IMR-90 (cell line): ENCODE measurements around the gene HOXD10. TPM values are rescaled to one million over a fixed set of nuclear protein-coding genes. Genes with fewer than 3 reads are reported as not detected.
A peak's percentile ranks its signal among the peaks of the same experiment; 100 is the strongest.

Experiments used
- ATAC-seq: fragments of 200-7000 bp; cut with Tn5 transposase; 2 replicates; pipeline ENCODE4 v1.9.1; 2020; ENCODE audit warnings: low read depth, mild to moderate bottlenecking, moderate library complexity
- BruUV-seq: library from RNA; stranded (reverse); fragments of 400-500 nt; replicated peaks from 2 replicates; lab custom pipeline; 2021; lab: Mats Ljungman, UMichigan
- CTCF ChIA-PET: fragments of 300-600 bp; formaldehyde crosslinking; extraction: SDS; loops from one replicate; lab custom pipeline; 2021; ENCODE audit warnings: antibody characterized with exemption; lab: Yijun Ruan, JAX
- POLR2A ChIA-PET: fragments of 300-600 bp; sonication (Branson Sonifier 250); formaldehyde crosslinking; loops from one replicate; lab custom pipeline; 2022; ENCODE audit warnings: antibody characterized with exemption; ENCODE audit not compliant: unreplicated experiment; lab: Charles Lee
- DNase-seq: peaks from one replicate; pipeline ENCODE4 v3.0.0; 2013
- H2AFZ ChIP-seq: replicated peaks from 2 replicates; pipeline ENCODE3; 2013; ENCODE audit warnings: low read length, mild to moderate bottlenecking; ENCODE audit not compliant: poor library complexity
- H2AK5ac ChIP-seq: 2 replicates; pipeline ENCODE4 v1.6.1; 2013; ENCODE audit warnings: low read depth, low read length, inconsistent platforms
- H2AK9ac ChIP-seq: replicated peaks from 2 replicates; pipeline ENCODE3; 2013; ENCODE audit warnings: mild to moderate bottlenecking, low read depth, low read length, moderate library complexity; ENCODE audit not compliant: poor library complexity
- H2BK120ac ChIP-seq: 2 replicates; pipeline ENCODE4 v1.6.1; 2013; ENCODE audit warnings: low read depth, low read length, inconsistent platforms
- H2BK15ac ChIP-seq: 3 replicates; pipeline ENCODE4 v1.6.1; 2013; ENCODE audit warnings: low read depth, low read length, inconsistent platforms
- H2BK20ac ChIP-seq: 2 replicates; pipeline ENCODE4 v1.6.1; 2013; ENCODE audit warnings: low read depth, mild to moderate bottlenecking, inconsistent platforms, low read length, moderate library complexity
- H2BK5ac ChIP-seq: 2 replicates; pipeline ENCODE4 v1.6.1; 2013; ENCODE audit warnings: mild to moderate bottlenecking, low read depth, low read length, inconsistent platforms; ENCODE audit not compliant: poor library complexity, severe bottlenecking
- H3K14ac ChIP-seq: replicated peaks from 2 replicates; pipeline ENCODE4 v1.6.1; 2013; ENCODE audit warnings: low read depth, low read length, inconsistent platforms
- H3K18ac ChIP-seq: 2 replicates; pipeline ENCODE4 v1.6.1; 2013; ENCODE audit warnings: low read depth, low read length, control low read depth
- H3K23ac ChIP-seq: 2 replicates; pipeline ENCODE4 v1.6.1; 2013; ENCODE audit warnings: low read depth, low read length, inconsistent platforms
- H3K27ac ChIP-seq: 2 replicates; pipeline ENCODE4 v1.5.1; 2013; ENCODE audit warnings: mild to moderate bottlenecking, control low read depth, low read length; ENCODE audit not compliant: insufficient read depth
- H3K27me3 ChIP-seq: 2 replicates; pipeline ENCODE4 v1.6.1; 2013; ENCODE audit warnings: low read length; ENCODE audit not compliant: control insufficient read depth, insufficient read depth
- H3K36me3 ChIP-seq: 2 replicates; pipeline ENCODE4 v1.6.1; 2013; ENCODE audit warnings: low read length, mixed read lengths; ENCODE audit not compliant: control insufficient read depth, insufficient read depth
- H3K4ac ChIP-seq: 2 replicates; pipeline ENCODE4 v1.6.1; 2013; ENCODE audit warnings: low read depth, low read length, inconsistent platforms
- H3K4me1 ChIP-seq: 2 replicates; pipeline ENCODE4 v1.6.1; 2013; ENCODE audit warnings: low read length, mixed read lengths; ENCODE audit not compliant: control insufficient read depth, insufficient read depth
- H3K4me2 ChIP-seq: 2 replicates; pipeline ENCODE4 v1.6.1; 2013; ENCODE audit warnings: low read depth, mild to moderate bottlenecking, control low read depth, low read length, moderate library complexity
- H3K4me3 ChIP-seq: 2 replicates; pipeline ENCODE4 v1.5.1; 2013; ENCODE audit warnings: low read depth, mild to moderate bottlenecking, control low read depth, low read length, moderate library complexity; ENCODE audit not compliant: insufficient read depth
- H3K56ac ChIP-seq: 2 replicates; pipeline ENCODE4 v1.6.1; 2013; ENCODE audit warnings: low read length, inconsistent platforms; ENCODE audit not compliant: insufficient read depth; ENCODE audit errors: extremely low read depth
- H3K79me1 ChIP-seq, 2 experiments: 2 replicates each; pipeline ENCODE4 v1.6.1; 2013; ENCODE audit warnings: low read length in 2 of 2, inconsistent platforms in 1 of 2, low read depth in 1 of 2
- H3K9ac ChIP-seq: 2 replicates; pipeline ENCODE4 v1.6.1; 2013; ENCODE audit warnings: low read depth, low read length, control low read depth
- H3K9me1 ChIP-seq: 2 replicates; pipeline ENCODE4 v1.6.1; 2013; ENCODE audit warnings: low read length, inconsistent platforms; ENCODE audit not compliant: insufficient read depth
- H3K9me3 ChIP-seq: 2 replicates; pipeline ENCODE4 v1.6.1; 2013; ENCODE audit warnings: low read length; ENCODE audit not compliant: control insufficient read depth, insufficient read depth
- H4K20me1 ChIP-seq: 2 replicates; pipeline ENCODE4 v1.6.1; 2013; ENCODE audit warnings: low read length, inconsistent platforms; ENCODE audit not compliant: insufficient read depth
- H4K5ac ChIP-seq: 2 replicates; pipeline ENCODE4 v1.6.1; 2013; ENCODE audit warnings: mild to moderate bottlenecking, low read depth, low read length, control low read depth
- H4K8ac ChIP-seq, 2 experiments: 2 replicates each; pipeline ENCODE4 v1.6.1; 2013; ENCODE audit warnings: low read depth in 2 of 2, low read length in 2 of 2, control low read depth in 1 of 2, inconsistent platforms in 1 of 2
- H4K91ac ChIP-seq: 2 replicates; pipeline ENCODE4 v1.6.1; 2013; ENCODE audit warnings: low read depth, low read length, inconsistent platforms; ENCODE audit not compliant: insufficient read depth
- BHLHE40 ChIP-seq: fragments of 150-350 bp; IDR thresholded peaks from 2 replicates; pipeline ENCODE4 v1.6.1; 2016; ENCODE audit warnings: mild to moderate bottlenecking, low read depth, low read length
- CEBPB ChIP-seq: IDR thresholded peaks from 2 replicates; pipeline ENCODE4 v1.6.1; 2012; ENCODE audit warnings: low read depth, low read length, improper control_type of control experiment
- CHD1 ChIP-seq: IDR thresholded peaks from 2 replicates; pipeline ENCODE4 v1.6.1; 2012; ENCODE audit warnings: low read depth, low read length, improper control_type of control experiment
- CTCF ChIP-seq: conservative IDR thresholded peaks from 2 replicates; pipeline ENCODE4 v1.5.1; 2012; ENCODE audit warnings: mild to moderate bottlenecking, low read depth, low read length, improper control_type of control experiment
- FOS ChIP-seq: fragments of 150-350 bp; IDR thresholded peaks from 2 replicates; pipeline ENCODE4 v1.6.1; 2016; ENCODE audit warnings: low read depth, low read length
- MAZ ChIP-seq: IDR thresholded peaks from 2 replicates; pipeline ENCODE4 v1.6.1; 2012; ENCODE audit warnings: low read depth, mild to moderate bottlenecking, low read length, improper control_type of control experiment, moderate library complexity, borderline replicate concordance
- MXI1 ChIP-seq: IDR thresholded peaks from 2 replicates; pipeline ENCODE4 v1.6.1; 2012; ENCODE audit warnings: low read depth, mild to moderate bottlenecking, low read length, moderate library complexity, borderline replicate concordance
- NFE2L2 ChIP-seq: fragments of 150-350 bp; IDR thresholded peaks from 2 replicates; pipeline ENCODE4 v1.6.1; 2016; ENCODE audit warnings: low read depth, mild to moderate bottlenecking, low read length
- POLR2A ChIP-seq: IDR thresholded peaks from 2 replicates; pipeline ENCODE4 v1.6.1; 2012; ENCODE audit warnings: mild to moderate bottlenecking, low read depth, low read length
- RAD21 ChIP-seq: IDR thresholded peaks from 2 replicates; pipeline ENCODE4 v1.6.1; 2012; ENCODE audit warnings: low read length, improper control_type of control experiment
- RCOR1 ChIP-seq: IDR thresholded peaks from 2 replicates; pipeline ENCODE4 v1.6.1; 2012; ENCODE audit warnings: mild to moderate bottlenecking, low read length, improper control_type of control experiment; ENCODE audit not compliant: insufficient replicate concordance
- RFX5 ChIP-seq: IDR thresholded peaks from 2 replicates; pipeline ENCODE4 v1.8.0; 2012; ENCODE audit warnings: low read depth, mild to moderate bottlenecking, low read length, moderate library complexity
- SMC3 ChIP-seq: fragments of 150-350 bp; IDR thresholded peaks from 2 replicates; pipeline ENCODE4 v1.6.1; 2016; ENCODE audit warnings: low read depth, mild to moderate bottlenecking, antibody characterized with exemption, low read length, moderate library complexity
- WGBS, 2 experiments: methylation state at CpG; one replicate each; pipeline versions ENCODE4 v1.1.5 to v1.1.7; 2013; ENCODE audit warnings: missing lambda C conversion rate in 2 of 2; ENCODE audit not compliant: insufficient read length in 1 of 2; ENCODE audit errors: extremely low coverage in 2 of 2; 5-methylcytosine and 5-hydroxymethylcytosine counted together
- dilution Hi-C: fragments of 300-500 bp; cut with HindIII; formaldehyde crosslinking; loops from one replicate; pipeline ENCODE4 v1.14.3; 2018; ENCODE audit warnings: low sequenced_read_pairs; ENCODE audit not compliant: unreplicated experiment
- in situ Hi-C: fragments of 300-500 bp; cut with MboI; formaldehyde crosslinking; loops from 3 replicates; pipeline ENCODE4 v1.14.3; 2019; ENCODE audit warnings: low sequenced_read_pairs, inconsistent platforms, mixed read lengths
- intact Hi-C: fragments of 100-400 bp; cut with micrococcal nuclease; formaldehyde crosslinking; loops from 2 replicates; pipeline ENCODE4 v1.10.0; 2022
- polyA plus RNA-seq, 3 experiments: library from polyadenylated mRNA; depleted of rRNA; stranded (reverse); fragments of >200 nt; gene quantifications; 2 replicates each; pipeline ENCODE4 v1.2.3, GENCODE V29; 2012; ENCODE audit warnings: low replicate concordance in 1 of 3
- total RNA-seq: library from RNA; depleted of rRNA; stranded (reverse); fragments of >200 nt; gene quantifications from 2 replicates; pipeline ENCODE4 v1.2.3, GENCODE V29; 2012
- TF ChIP-seq, protein P1 (sequence below): fragments of 150-350 bp; IDR thresholded peaks from 2 replicates; pipeline ENCODE4 v1.6.1; 2016; ENCODE audit warnings: low read depth, mild to moderate bottlenecking, low read length, moderate library complexity, borderline replicate concordance

HOXD10 gene
- total and polyA plus RNA-seq, 2 of the 4 experiments (the other 2 are of a cell fraction), result not detected

DNA sequence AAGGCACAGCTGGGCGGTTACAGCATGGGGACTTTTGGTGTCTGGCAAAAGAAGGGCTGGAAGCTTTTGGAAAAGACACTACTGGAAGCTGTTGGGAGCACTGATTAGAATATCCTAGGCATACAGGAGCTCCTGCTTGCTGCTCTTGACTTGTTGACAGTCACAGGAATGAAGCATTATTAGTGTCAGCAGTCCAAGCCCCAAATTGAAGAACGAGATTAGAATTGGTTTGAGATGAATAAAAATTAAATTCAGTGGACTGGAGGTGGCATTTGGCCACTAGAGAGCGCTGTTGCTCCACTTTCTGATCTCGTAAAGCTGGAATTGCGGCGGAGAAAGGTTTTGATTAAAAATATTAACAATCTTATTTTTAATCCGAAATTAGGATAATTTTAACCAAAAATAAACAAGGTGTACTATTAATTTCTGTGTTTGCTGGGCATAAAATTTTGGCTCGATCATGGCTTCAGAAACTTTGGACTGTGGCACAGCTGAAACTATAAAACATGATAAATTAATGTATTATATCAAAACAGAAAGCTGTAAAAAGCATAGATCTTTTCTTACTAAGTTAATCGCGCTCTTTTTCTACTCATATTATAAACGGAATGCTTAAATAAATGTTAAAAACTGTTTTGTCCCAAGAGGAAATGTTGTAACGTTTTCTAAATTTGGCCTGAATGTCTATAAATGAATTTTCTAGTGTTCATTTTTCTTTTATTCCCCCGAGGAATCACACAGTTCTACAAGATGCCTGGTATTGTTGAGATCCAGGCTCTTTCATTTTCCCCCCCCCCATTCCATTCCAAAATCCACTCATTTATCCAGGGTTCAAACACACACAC is 10.6 kb downstream of the HOXD10 start:
- in situ Hi-C loops (loop anchor here (5.0 to 10.0 kb wide), 4 partner anchors 328 to 1028 kb away; no protein-coding TSS in a partner anchor), intact Hi-C loops (loop anchor here (1.0 to 2.0 kb wide), 6 partner anchors 427 to 1632 kb away; no protein-coding TSS in a partner anchor), dilution Hi-C loops (no loop called here)
- Histone ChIP-seq H3K36me3 (no peaks in the 10 kb centered on the region), H2BK5ac (no peak overlapping the region), H2BK120ac (no peak overlapping the region), H2AFZ (no peak overlapping the region), H3K18ac (no peak overlapping the region), H3K4me2 (no peak overlapping the region), H4K8ac (no peak overlapping the region), H3K9me1 (no peaks in the 10 kb centered on the region), H3K4ac (no peak overlapping the region), H2BK15ac (no peak overlapping the region), H4K20me1 (no peaks in the 10 kb centered on the region; the same call in 1 of the 2 replicates), H3K4me3 (no peak overlapping the region), H2AK9ac (no peak overlapping the region), H2BK20ac (no peak overlapping the region), H3K56ac (no peak overlapping the region), H3K27me3 (peaks cover 88% of the 10 kb centered on the region), H3K14ac (no peak overlapping the region), H3K27ac (no peak overlapping the region), H3K9ac (no peak overlapping the region), H3K79me1 (no peaks in the 10 kb centered on the region), H3K4me1 (no peaks in the 10 kb centered on the region), H4K91ac (no peak overlapping the region), H3K23ac (no peak overlapping the region), H2AK5ac (no peak overlapping the region), H4K5ac (no peak overlapping the region), H3K9me3 (peaks cover 2% of the 10 kb centered on the region; the same call in 1 of the 2 replicates)
- ChIA-PET POLR2A (no interaction called here), CTCF (interaction anchor here (0.6 to 3.7 kb wide), 25 partner anchors 11 to 1281 kb away, joined by 3 to 22 read pairs (median 4); no protein-coding TSS in a partner anchor)
- WGBS, 2 experiments, result no CpG with 5 or more reads among the region's 13 CpGs
- peak; percentile 58 for DNase-seq
- peak; percentile 92 for TF ChIP-seq CTCF
- TF ChIP-seq NFE2L2, result no peak
- TF ChIP-seq RFX5, result no peak
- TF ChIP-seq, protein P1, sequence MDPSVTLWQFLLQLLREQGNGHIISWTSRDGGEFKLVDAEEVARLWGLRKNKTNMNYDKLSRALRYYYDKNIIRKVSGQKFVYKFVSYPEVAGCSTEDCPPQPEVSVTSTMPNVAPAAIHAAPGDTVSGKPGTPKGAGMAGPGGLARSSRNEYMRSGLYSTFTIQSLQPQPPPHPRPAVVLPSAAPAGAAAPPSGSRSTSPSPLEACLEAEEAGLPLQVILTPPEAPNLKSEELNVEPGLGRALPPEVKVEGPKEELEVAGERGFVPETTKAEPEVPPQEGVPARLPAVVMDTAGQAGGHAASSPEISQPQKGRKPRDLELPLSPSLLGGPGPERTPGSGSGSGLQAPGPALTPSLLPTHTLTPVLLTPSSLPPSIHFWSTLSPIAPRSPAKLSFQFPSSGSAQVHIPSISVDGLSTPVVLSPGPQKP, result no peak
- TF ChIP-seq FOS, result no peak
- TF ChIP-seq SMC3, result peak; percentile 86
- no peak for TF ChIP-seq MXI1
- TF ChIP-seq POLR2A, result no peak
- TF ChIP-seq MAZ, result no peak
- no peak for TF ChIP-seq CEBPB
- TF ChIP-seq RCOR1, result no peak
- TF ChIP-seq BHLHE40, result no peak
- TF ChIP-seq RAD21, result peak; percentile 89
- no peak for TF ChIP-seq CHD1
- peak; percentile 40; the same call in 1 of the 2 replicates for ATAC-seq
- BruUV-seq, result no TSS peak
